Spleen (tissue), 11 donors: ENCODE data around the gene CDC123. TPM values are rescaled to one million over a fixed set of nuclear protein-coding genes. Genes with fewer than 3 reads are reported as not detected.

ENCODE experiments used
- DNase-seq: peaks from one replicate; pipeline ENCODE4 v3.0.0-alpha.2; 2020
- H3K27ac ChIP-seq, 8 donors: fragments of 200-600 bp; sonication (generic) in 7 of 8; 1 replicate in 4 of 8; 2 replicates in 4 of 8; pipeline versions ENCODE4 v1.5.0 to v1.8.0; 2016 to 2021; ENCODE audit warnings: inconsistent platforms in 4 of 8, mild to moderate bottlenecking in 4 of 8, moderate library complexity in 1 of 8
- H3K27me3 ChIP-seq, 7 donors: fragments of 200-600 bp; sonication (generic) in 6 of 7; replicated peaks in 1 of 7; 1 replicate in 4 of 7; 2 replicates in 3 of 7; pipeline versions ENCODE4 v1.5.0 to v1.8.0; 2016 to 2021; ENCODE audit warnings: inconsistent platforms in 3 of 7, mild to moderate bottlenecking in 1 of 7
- H3K36me3 ChIP-seq, 6 donors: fragments of 200-600 bp; sonication (generic) in 5 of 6; 1 replicate in 4 of 6; 2 replicates in 2 of 6; pipeline versions ENCODE4 v1.5.0 to v1.8.0; 2016 to 2021; ENCODE audit warnings: inconsistent platforms in 2 of 6
- H3K4me1 ChIP-seq, 6 donors: fragments of 200-600 bp; sonication (generic) in 5 of 6; 1 replicate in 3 of 6; 2 replicates in 3 of 6; pipeline versions ENCODE4 v1.5.0 to v1.8.0; 2016 to 2021; ENCODE audit warnings: inconsistent platforms in 3 of 6
- H3K4me3 ChIP-seq, 8 donors: fragments of 200-600 bp; sonication (generic) in 7 of 8; 1 replicate in 4 of 8; 2 replicates in 4 of 8; pipeline versions ENCODE4 v1.5.0 to v1.8.0; 2016 to 2021; ENCODE audit warnings: inconsistent platforms in 4 of 8, mild to moderate bottlenecking in 4 of 8, moderate library complexity in 2 of 8
- H3K9me3 ChIP-seq, 8 donors: fragments of 200-600 bp; sonication (generic) in 7 of 8; 1 replicate in 4 of 8; 2 replicates in 4 of 8; pipeline versions ENCODE4 v1.5.0 to v1.8.0; 2016 to 2021; ENCODE audit warnings: inconsistent platforms in 4 of 8
- CTCF ChIP-seq, 11 experiments: fragments of 200-600 bp in 7 of 11; fragments of 450-650 bp in 4 of 11; sonication (generic) in 4 of 11; IDR thresholded peaks in 8 of 11; conservative IDR thresholded peaks in 3 of 11; 1 replicate in 7 of 11; 2 replicates in 4 of 11; pipeline versions ENCODE4 v1.4.0 to v1.8.0; 2016 to 2021; ENCODE audit warnings: antibody characterized with exemption in 11 of 11, inconsistent platforms in 4 of 11, mild to moderate bottlenecking in 1 of 11
- POLR2A ChIP-seq, 3 donors: fragments of 450-650 bp; IDR thresholded peaks; one replicate each; pipeline ENCODE4 v1.5.1; 2017; ENCODE audit warnings: antibody characterized with exemption in 3 of 3, mild to moderate bottlenecking in 1 of 3
- POLR2AphosphoS5 ChIP-seq, 3 donors: sonication (generic); formaldehyde crosslinking; IDR thresholded peaks; one replicate each; pipeline ENCODE4 v1.5.1; 2017; ENCODE audit warnings: antibody characterized with exemption in 3 of 3
- WGBS, 5 donors: extraction: QIAGEN DNeasy Blood & Tissue Kit in 3 of 5; methylation state at CpG; one replicate each; pipeline versions ENCODE4 v1.1.5 to v1.1.7; 2013 to 2018; 5-methylcytosine and 5-hydroxymethylcytosine counted together
- intact Hi-C: fragments of 100-400 bp; cut with DNase I; formaldehyde crosslinking; loops from one replicate; pipeline ENCODE4 v1.15.0; 2023; ENCODE audit warnings: low total_unique reads
- polyA plus RNA-seq, 3 donors: library from polyadenylated mRNA; stranded (reverse); fragments of 200-250 nt; gene quantifications; one replicate each; pipeline ENCODE4 v1.2.1, GENCODE V29; 2013
- total RNA-seq, 7 donors: library from RNA; depleted of rRNA in 3 of 7; stranded (reverse); fragments of >200 nt in 3 of 7; fragmentation: NEBNext Ultra II Directional in 4 of 7; extraction: Animal tissue kit (Norgen Biotek cat#: 25700) in 4 of 7; gene quantifications; one replicate each; pipeline versions ENCODE4 v1.1.0 to v1.2.1, GENCODE V29; 2016 to 2021
- donor health status: healthy with polysubstance abuse.
- donor health status: DM: no; HTN: no; CAD: no; lungs with moderate emphysema.
- donor health status: DM: no; HTN: no; CAD: no.
- donor health status: Bipolar disorder and iron deficiency.
- donor health status: healthy.
- donor health status: DM: no; HTN: no; CAD: no.
- donor health status: DM: yes; HTN: yes; CAD: no.

Gene CDC123
- total and polyA plus RNA-seq, 10 donors, result 38.8 to 93.8 (median 59.9) TPM

GRCh38 chr10:12181065-12181775, 14.8 kb upstream of the CDC123 start:
- 46 to 75% (median 61%) methylated on average over 13 of the region's 13 CpGs for WGBS, 5 donors
- TF ChIP-seq POLR2AphosphoS5 (IDR thresholded peaks at IDR 0.05) (peak; percentile 32 to 58 (median 45)), POLR2A (IDR thresholded peaks at IDR 0.05) (no peak), CTCF (IDR thresholded peaks at IDR 0.05 in 8 of 11, conservative IDR thresholded peaks at IDR 0.05 in 3 of 11) (no peak)
- Histone ChIP-seq H3K36me3 (peaks cover 0 to 100% (median 50%) of the 10 kb centered on the region in 6 donors), H3K27ac (peak overlapping the region in 6 of 8 donors; percentile 13 to 72 (median 58)), H3K9me3 (no peaks in the 10 kb centered on the region), H3K27me3 (no peaks in the 10 kb centered on the region), H3K4me3 (no peak overlapping the region), H3K4me1 (peaks cover 0 to 32% (median 12%) of the 10 kb centered on the region in 6 donors)
- intact Hi-C loops, result loop anchor here (10.0 kb wide), 1 partner anchor 56 kb away; the partner anchor contains the start of gene SEC61A2
- peak; percentile 87 for DNase-seq

GRCh38 chr10:12184165-12184564, 11.8 kb upstream of the CDC123 start:
- no peak for TF ChIP-seq CTCF (IDR thresholded peaks at IDR 0.05 in 8 of 11, conservative IDR thresholded peaks at IDR 0.05 in 3 of 11)
- intact Hi-C loops, result loop anchor here (10.0 kb wide), 1 partner anchor 59 kb away; the partner anchor contains the start of gene SEC61A2
- no peaks in the 10 kb centered on the region for H3K27me3 ChIP-seq
- H3K36me3 ChIP-seq, result peaks cover 0 to 91% (median 29%) of the 10 kb centered on the region in 6 donors
- DNase-seq, result no peak
- no peak overlapping the region for H3K4me3 ChIP-seq
- H3K4me1 ChIP-seq, result peaks cover 0 to 40% (median 13%) of the 10 kb centered on the region in 6 donors
- no peak overlapping the region for H3K27ac ChIP-seq
- no peaks in the 10 kb centered on the region for H3K9me3 ChIP-seq
- WGBS, 5 donors, result 96 to 98% (median 97%) methylated on average over 7 of the region's 7 CpGs

- TF ChIP-seq POLR2AphosphoS5 (IDR thresholded peaks at IDR 0.05) (no peak), POLR2A (IDR thresholded peaks at IDR 0.05) (no peak), CTCF (IDR thresholded peaks at IDR 0.05 in 8 of 11, conservative IDR thresholded peaks at IDR 0.05 in 3 of 11) (no peak)
- H3K27ac ChIP-seq, result no peak overlapping the region
- intact Hi-C loops, result loop anchor here (10.0 kb wide), 1 partner anchor 62 kb away; the partner anchor contains the start of gene SEC61A2
- peaks cover 0 to 26% (median 7%) of the 10 kb centered on the region in 6 donors for H3K4me1 ChIP-seq
- DNase-seq, result no peak
- H3K4me3 ChIP-seq, result no peak overlapping the region
- no peaks in the 10 kb centered on the region for H3K27me3 ChIP-seq
- H3K9me3 ChIP-seq, result no peaks in the 10 kb centered on the region
- 55 to 78% (median 66%) methylated on average over 8 of the region's 8 CpGs for WGBS, 5 donors
- H3K36me3 ChIP-seq, result peaks cover 0 to 81% (median 25%) of the 10 kb centered on the region in 6 donors
Observed at GRCh38 chr10:12186323-12186722, 9.7 kb upstream of the CDC123 start.

- no peak overlapping the region for H3K4me3 ChIP-seq
- peaks cover 0 to 27% (median 11%) of the 10 kb centered on the region in 6 donors for H3K4me1 ChIP-seq
- no peaks in the 10 kb centered on the region for H3K27me3 ChIP-seq
- peaks cover 0 to 76% (median 25%) of the 10 kb centered on the region in 6 donors for H3K36me3 ChIP-seq
- no peak overlapping the region for H3K27ac ChIP-seq
- intact Hi-C loops, result loop anchor here (10.0 kb wide), 1 partner anchor 63 kb away; the partner anchor contains the start of gene SEC61A2
- DNase-seq, result no peak
- TF ChIP-seq POLR2A (IDR thresholded peaks at IDR 0.05), result no peak
- no peak for TF ChIP-seq POLR2AphosphoS5 (IDR thresholded peaks at IDR 0.05)
- TF ChIP-seq CTCF (IDR thresholded peaks at IDR 0.05 in 8 of 11, conservative IDR thresholded peaks at IDR 0.05 in 3 of 11), result no peak
- H3K9me3 ChIP-seq, result no peaks in the 10 kb centered on the region
- 78 to 90% (median 86%) methylated on average over 5 of the region's 5 CpGs for WGBS, 5 donors
Observed at GRCh38 chr10:12187321-12187905, 8.6 kb upstream of the CDC123 start.
